GM12873 (cell line): ENCODE results near the gene PPP1R36.

Experiments used
- TF ChIP-seq, protein P1 (sequence below): IDR thresholded peaks from 2 replicates; pipeline ENCODE4 v1.5.1; 2012; ENCODE audit warnings: low read depth, mild to moderate bottlenecking, moderate library complexity, low read length, control low read depth; ENCODE audit not compliant: insufficient read depth; ENCODE audit errors: missing control alignments

Gene PPP1R36

GRCh38 chr14:64625386-64626232 is 75.8 kb downstream of the PPP1R36 start:
- TF ChIP-seq, protein P1, sequence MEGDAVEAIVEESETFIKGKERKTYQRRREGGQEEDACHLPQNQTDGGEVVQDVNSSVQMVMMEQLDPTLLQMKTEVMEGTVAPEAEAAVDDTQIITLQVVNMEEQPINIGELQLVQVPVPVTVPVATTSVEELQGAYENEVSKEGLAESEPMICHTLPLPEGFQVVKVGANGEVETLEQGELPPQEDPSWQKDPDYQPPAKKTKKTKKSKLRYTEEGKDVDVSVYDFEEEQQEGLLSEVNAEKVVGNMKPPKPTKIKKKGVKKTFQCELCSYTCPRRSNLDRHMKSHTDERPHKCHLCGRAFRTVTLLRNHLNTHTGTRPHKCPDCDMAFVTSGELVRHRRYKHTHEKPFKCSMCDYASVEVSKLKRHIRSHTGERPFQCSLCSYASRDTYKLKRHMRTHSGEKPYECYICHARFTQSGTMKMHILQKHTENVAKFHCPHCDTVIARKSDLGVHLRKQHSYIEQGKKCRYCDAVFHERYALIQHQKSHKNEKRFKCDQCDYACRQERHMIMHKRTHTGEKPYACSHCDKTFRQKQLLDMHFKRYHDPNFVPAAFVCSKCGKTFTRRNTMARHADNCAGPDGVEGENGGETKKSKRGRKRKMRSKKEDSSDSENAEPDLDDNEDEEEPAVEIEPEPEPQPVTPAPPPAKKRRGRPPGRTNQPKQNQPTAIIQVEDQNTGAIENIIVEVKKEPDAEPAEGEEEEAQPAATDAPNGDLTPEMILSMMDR: no peak

DNA sequence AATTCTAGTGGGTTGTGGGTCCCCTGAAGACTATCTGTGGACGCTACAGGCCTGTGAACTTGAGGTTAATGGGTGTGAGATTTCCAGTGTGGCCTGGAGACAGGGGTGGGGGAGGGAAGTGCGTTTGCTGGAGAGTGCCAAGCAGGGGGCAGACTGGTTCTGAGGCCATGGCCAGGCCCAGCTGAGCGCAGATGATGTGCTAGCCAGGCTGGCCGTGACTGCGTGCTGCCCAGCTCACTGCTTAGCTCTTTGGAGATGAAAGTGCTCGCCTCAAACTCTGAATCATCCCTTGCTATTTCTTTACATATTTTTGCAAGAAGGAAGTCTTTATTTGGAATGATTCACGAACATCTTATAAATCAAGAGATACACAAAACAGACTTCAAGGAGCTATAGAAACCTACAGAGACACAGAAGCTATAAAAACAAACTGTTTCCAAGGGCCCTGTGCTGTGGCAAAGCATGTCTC is 79.2 kb downstream of the PPP1R36 start:
- TF ChIP-seq, protein P1: no peak

- TF ChIP-seq, protein P1: no peak
Observed at GRCh38 chr14:64630778-64631177, 81.0 kb downstream of the PPP1R36 start.

DNA sequence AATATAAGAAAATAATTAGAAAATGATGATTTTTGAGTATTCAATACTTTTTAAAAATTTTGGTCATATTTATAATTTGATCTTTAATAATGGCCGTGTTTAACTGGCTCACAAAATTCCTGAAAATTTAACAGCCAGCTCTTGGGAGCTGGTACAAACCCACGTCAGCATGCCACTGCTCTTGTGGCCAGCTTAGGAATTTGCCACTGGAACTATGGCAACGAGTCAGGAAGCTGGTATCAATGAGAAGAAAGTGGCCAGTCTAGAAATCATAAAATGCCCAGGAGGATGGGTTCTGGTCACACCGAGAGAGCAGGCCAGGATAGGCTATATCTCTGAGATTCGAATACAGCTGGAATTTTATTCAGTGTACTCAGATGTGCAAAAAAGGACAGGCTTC is 82.3 kb downstream of the PPP1R36 start:
- TF ChIP-seq, protein P1: no peak

DNA sequence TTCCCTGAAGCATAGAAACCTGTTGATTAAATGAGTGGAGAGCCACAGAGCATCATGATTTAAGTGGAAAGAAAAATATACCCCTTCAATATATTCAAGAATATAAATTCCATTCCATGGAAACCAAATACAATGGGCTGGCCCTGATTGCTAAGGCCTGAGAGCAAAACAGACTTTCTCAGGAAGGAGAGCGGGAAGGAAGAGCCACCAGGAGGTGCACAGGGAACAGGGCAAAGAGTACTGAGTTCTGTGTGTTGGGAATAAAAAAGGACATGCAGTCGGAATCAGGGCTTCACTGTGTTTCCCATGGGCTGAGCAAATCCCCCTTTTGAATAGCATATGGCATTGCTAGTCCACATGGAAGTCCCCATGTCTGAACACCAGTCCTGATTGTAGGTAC is 84.8 kb downstream of the PPP1R36 start:
- TF ChIP-seq, protein P1: no peak

- TF ChIP-seq, protein P1: peak; percentile 78
Observed at GRCh38 chr14:64636208-64636979, 86.6 kb downstream of the PPP1R36 start.

DNA sequence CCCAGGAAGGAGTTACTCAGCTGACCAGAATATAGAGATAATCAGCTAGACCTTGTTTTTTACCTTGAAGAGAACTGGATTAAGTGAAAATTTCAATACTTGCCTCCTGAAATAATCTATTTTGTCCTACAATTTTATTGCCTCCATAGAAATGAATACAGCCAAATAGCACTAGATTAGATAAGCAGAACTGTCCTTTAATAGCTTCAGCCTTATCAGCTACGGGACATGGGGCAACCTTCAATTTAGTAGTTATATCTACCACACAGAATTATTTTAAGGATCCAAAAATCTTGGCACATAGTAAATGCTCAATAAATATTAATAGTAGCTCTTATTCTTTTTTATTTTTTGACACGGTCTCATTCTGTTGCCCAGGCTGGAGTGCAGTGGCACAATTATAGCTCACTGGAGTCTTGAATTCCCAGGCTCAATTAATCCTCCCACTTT is 87.2 kb downstream of the PPP1R36 start:
- TF ChIP-seq, protein P1: no peak
